HepG2 (cell line): Measurements from ENCODE around the gene JPH4. TPM values are rescaled to one million over a fixed set of nuclear protein-coding genes. Genes with fewer than 3 reads are reported as not detected.
A peak's percentile ranks its signal among the peaks of the same experiment; 100 is the strongest.

ENCODE experiments used
- AKAP8 ChIP-seq: sonication (generic); formaldehyde crosslinking; IDR thresholded peaks from 2 replicates; pipeline ENCODE4 v1.5.1; 2020; ENCODE audit warnings: mild to moderate bottlenecking, missing genetic modification reagents
- DDIT3 ChIP-seq: sonication (generic); formaldehyde crosslinking; IDR thresholded peaks from 2 replicates; pipeline ENCODE4 v1.4.0; 2020; ENCODE audit warnings: mild to moderate bottlenecking, missing genetic modification reagents
- MAFK ChIP-seq, 2 experiments: IDR thresholded peaks in 1 of 2; conservative IDR thresholded peaks in 1 of 2; 2 replicates each; pipeline ENCODE4 v1.6.1; 2011; ENCODE audit warnings: improper control_type of control experiment in 2 of 2, low read length in 2 of 2
- MBD4 ChIP-seq: IDR thresholded peaks from 2 replicates; pipeline ENCODE4 v1.6.1; 2012; ENCODE audit warnings: low read length, inconsistent platforms, borderline replicate concordance
- MLLT10 ChIP-seq: sonication (generic); formaldehyde crosslinking; IDR thresholded peaks from 2 replicates; pipeline ENCODE4 v1.4.0; 2020; ENCODE audit warnings: missing genetic modification reagents
- NFE2L1 ChIP-seq: sonication (generic); formaldehyde crosslinking; IDR thresholded peaks from 2 replicates; pipeline ENCODE4 v1.4.0; 2020; ENCODE audit warnings: missing genetic modification reagents, mild to moderate bottlenecking, borderline replicate concordance
- NFKB2 ChIP-seq: sonication (generic); formaldehyde crosslinking; IDR thresholded peaks from 2 replicates; pipeline ENCODE4 v1.4.0; 2020; ENCODE audit warnings: missing genetic modification reagents, borderline replicate concordance
- NR2F1 ChIP-seq, 2 experiments: fragments of 450-650 bp in 1 of 2; formaldehyde crosslinking in 1 of 2; IDR thresholded peaks; 2 replicates each; pipeline versions ENCODE4 v1.5.0 to v1.6.1; 2016 to 2020; ENCODE audit warnings: mild to moderate bottlenecking in 1 of 2, missing compliant biosample characterization in 1 of 2, missing genetic modification reagents in 1 of 2, moderate library complexity in 1 of 2
- PHF8 ChIP-seq: sonication (generic); formaldehyde crosslinking; IDR thresholded peaks from 2 replicates; pipeline ENCODE4 v1.5.0; 2020; ENCODE audit warnings: missing genetic modification reagents
- RAD21 ChIP-seq: fragments of 450-650 bp; formaldehyde crosslinking; IDR thresholded peaks from 2 replicates; pipeline ENCODE4 v1.5.0; 2020; ENCODE audit warnings: mild to moderate bottlenecking
- RFX1 ChIP-seq: fragments of 450-650 bp; IDR thresholded peaks from 2 replicates; pipeline ENCODE4 v1.6.1; 2017
- RNF2 ChIP-seq: fragments of 450-650 bp; conservative IDR thresholded peaks from 2 replicates; pipeline ENCODE4 v1.6.1; 2016; ENCODE audit warnings: low read depth
- SRF ChIP-seq: IDR thresholded peaks from 2 replicates; pipeline ENCODE4 v1.6.1; 2011; ENCODE audit warnings: mild to moderate bottlenecking, low read depth, low read length, moderate library complexity
- TBX3 ChIP-seq: fragments of 450-650 bp; IDR thresholded peaks from 2 replicates; pipeline ENCODE4 v1.6.1; 2017; ENCODE audit warnings: antibody characterized with exemption, mild to moderate bottlenecking, inconsistent platforms, borderline replicate concordance
- TMF1 ChIP-seq: sonication (generic); formaldehyde crosslinking; IDR thresholded peaks from 2 replicates; pipeline ENCODE4 v1.8.1; 2022; ENCODE audit warnings: low read depth, missing genetic modification reagents
- ZFAT ChIP-seq: sonication (generic); formaldehyde crosslinking; conservative IDR thresholded peaks from 2 replicates; pipeline ENCODE4 v1.8.1; 2023; ENCODE audit warnings: missing genetic modification reagents, inconsistent platforms
- ZFYVE20 ChIP-seq: sonication (generic); formaldehyde crosslinking; IDR thresholded peaks from 2 replicates; pipeline ENCODE4 v1.8.0; 2023; ENCODE audit warnings: low read depth, mild to moderate bottlenecking, moderate library complexity, missing genetic modification reagents, borderline replicate concordance
- ZNF124 ChIP-seq: sonication (generic); formaldehyde crosslinking; IDR thresholded peaks from 2 replicates; pipeline ENCODE4 v1.4.0; 2020; ENCODE audit warnings: missing genetic modification reagents
- ZNF136 ChIP-seq: sonication (generic); formaldehyde crosslinking; IDR thresholded peaks from 2 replicates; pipeline ENCODE4 v1.8.1; 2022; ENCODE audit warnings: low read depth, mild to moderate bottlenecking, moderate library complexity, missing genetic modification reagents
- ZNF18 ChIP-seq: sonication (generic); formaldehyde crosslinking; IDR thresholded peaks from 2 replicates; pipeline ENCODE4 v1.8.0; 2022; ENCODE audit warnings: mild to moderate bottlenecking, missing genetic modification reagents; ENCODE audit not compliant: insufficient replicate concordance
- ZNF207 ChIP-seq: fragments of 450-650 bp; IDR thresholded peaks from 2 replicates; pipeline ENCODE4 v1.6.1; 2016; ENCODE audit warnings: antibody characterized with exemption, borderline replicate concordance
- ZNF468 ChIP-seq: sonication (generic); formaldehyde crosslinking; IDR thresholded peaks from 2 replicates; pipeline ENCODE4 v1.8.0; 2022; ENCODE audit warnings: mild to moderate bottlenecking, moderate library complexity, missing genetic modification reagents
- ZNF512 ChIP-seq: sonication (generic); formaldehyde crosslinking; IDR thresholded peaks from 2 replicates; pipeline ENCODE4 v1.4.0; 2020; ENCODE audit warnings: mild to moderate bottlenecking, missing genetic modification reagents
- ZNF674 ChIP-seq: sonication (generic); formaldehyde crosslinking; IDR thresholded peaks from 2 replicates; pipeline ENCODE4 v1.5.0; 2020; ENCODE audit warnings: low read depth, mild to moderate bottlenecking, missing genetic modification reagents
- ZNF75D ChIP-seq: sonication (generic); formaldehyde crosslinking; IDR thresholded peaks from 2 replicates; pipeline ENCODE4 v1.8.1; 2023; ENCODE audit warnings: missing genetic modification reagents, mild to moderate bottlenecking, borderline replicate concordance
- ZNF768 ChIP-seq: sonication (generic); formaldehyde crosslinking; IDR thresholded peaks from 2 replicates; pipeline ENCODE4 v1.4.0; 2020; ENCODE audit warnings: missing genetic modification reagents
- ZNF879 ChIP-seq: sonication (generic); formaldehyde crosslinking; IDR thresholded peaks from 2 replicates; pipeline ENCODE4 v1.8.1; 2023; ENCODE audit warnings: missing genetic modification reagents
- polyA plus RNA-seq, 8 experiments: library from polyadenylated mRNA; depleted of rRNA in 3 of 8; stranded (reverse) in 7 of 8; unstranded in 1 of 8; fragments of >200 nt; fragmentation: Illumina TruSeq in 4 of 8; extraction: Trizol in 4 of 8; gene quantifications; 2 replicates each; pipeline versions ENCODE4 v1.2.1 to v1.2.3, GENCODE V29; 2011 to 2016; ENCODE audit warnings: low read depth in 4 of 8, missing spikeins in 1 of 8, mixed read lengths in 1 of 8; ENCODE audit not compliant: insufficient read depth in 1 of 8
- total RNA-seq, 5 experiments: library from RNA; depleted of rRNA; stranded (reverse); fragments of >200 nt; fragmentation: Illumina TruSeq; extraction: Trizol; gene quantifications; 2 replicates each; pipeline ENCODE4 v1.2.3, GENCODE V29; 2016; ENCODE audit warnings: low read depth in 1 of 5
- TF ChIP-seq, protein P1 (sequence below): sonication (generic); formaldehyde crosslinking; IDR thresholded peaks from 2 replicates; pipeline ENCODE4 v1.5.1; 2020; ENCODE audit warnings: missing genetic modification reagents, mild to moderate bottlenecking, borderline replicate concordance

The JPH4 gene
- total and polyA plus RNA-seq, 2 of the 13 experiments (the other 11 are each of a cell fraction or from before 2014, with no cell fraction given) = 0.08 to 0.22 TPM

- no peak for TF ChIP-seq ZNF18
- TF ChIP-seq RNF2 = no peak
- TF ChIP-seq ZNF75D (CRISPR knock-in tag) = no peak
- TF ChIP-seq ZNF674 (CRISPR knock-in tag) = no peak
- TF ChIP-seq ZNF512 (CRISPR knock-in tag) = no peak
- TF ChIP-seq ZNF136 (CRISPR knock-in tag) = no peak
- no peak for TF ChIP-seq RFX1
- no peak for TF ChIP-seq SRF
- TF ChIP-seq MLLT10 (CRISPR knock-in tag) = no peak
- TF ChIP-seq MAFK (conservative IDR thresholded peaks at IDR 0.05 in 1 of 2, IDR thresholded peaks at IDR 0.05 in 1 of 2; ENCODE audit: low read length in 2 of 2) = no peak
- TF ChIP-seq ZFYVE20 = no peak
- peak; percentile 34; the same call in 1 of the 2 replicates for TF ChIP-seq ZNF768 (CRISPR knock-in tag)
- TF ChIP-seq ZNF468 (CRISPR knock-in tag) = no peak
- TF ChIP-seq AKAP8 (CRISPR knock-in tag) = no peak; the same call in 1 of the 2 replicates
- TF ChIP-seq NR2F1 (CRISPR knock-in tag; IDR thresholded peaks at IDR 0.05) = no peak
- no peak for TF ChIP-seq ZFAT (CRISPR knock-in tag)
- no peak for TF ChIP-seq DDIT3 (CRISPR knock-in tag)
- TF ChIP-seq PHF8 (CRISPR knock-in tag) = no peak; the same call in 1 of the 2 replicates
- peak; percentile 81 for TF ChIP-seq RAD21 (CRISPR knock-in tag)
- no peak for TF ChIP-seq ZNF207
- TF ChIP-seq NFKB2 (CRISPR knock-in tag) = no peak
- no peak for TF ChIP-seq TBX3
- TF ChIP-seq MBD4 = no peak
- TF ChIP-seq, protein P1, sequence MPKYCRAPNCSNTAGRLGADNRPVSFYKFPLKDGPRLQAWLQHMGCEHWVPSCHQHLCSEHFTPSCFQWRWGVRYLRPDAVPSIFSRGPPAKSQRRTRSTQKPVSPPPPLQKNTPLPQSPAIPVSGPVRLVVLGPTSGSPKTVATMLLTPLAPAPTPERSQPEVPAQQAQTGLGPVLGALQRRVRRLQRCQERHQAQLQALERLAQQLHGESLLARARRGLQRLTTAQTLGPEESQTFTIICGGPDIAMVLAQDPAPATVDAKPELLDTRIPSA (CRISPR knock-in tag) = no peak
- TF ChIP-seq ZNF879 (CRISPR knock-in tag) = no peak
- TF ChIP-seq ZNF124 (CRISPR knock-in tag) = no peak
- TF ChIP-seq TMF1 = no peak
- no peak for TF ChIP-seq NFE2L1 (CRISPR knock-in tag)
Observed at GRCh38 chr14:23539248-23540140, 39.1 kb downstream of the JPH4 start (continued).
